Prostate gland (tissue), 2 donors: ENCODE data around the gene SELENOO. TPM values are rescaled to one million over a fixed set of nuclear protein-coding genes. Genes with fewer than 3 reads are reported as not detected.
A peak's percentile ranks its signal among the peaks of the same experiment; 100 is the strongest.
"Not testable (repeated sequence)": the region's sequence is repeated elsewhere in the genome, so short reads cannot be mapped to it uniquely, and the experiment has no call there.

Source experiments
- DNase-seq: peaks from one replicate; pipeline ENCODE4 v3.0.0-alpha.2; 2019; ENCODE audit warnings: low spot score
- H3K27ac ChIP-seq, 2 donors: fragments of 200-600 bp; sonication (generic); 2 replicates each; pipeline ENCODE4 v1.5.1; 2017 to 2019
- H3K27me3 ChIP-seq: fragments of 200-600 bp; sonication (generic); replicated peaks from 2 replicates; pipeline ENCODE4 v1.5.1; 2019; ENCODE audit not compliant: insufficient read depth
- H3K36me3 ChIP-seq, 2 donors: fragments of 200-600 bp; sonication (generic); 1 replicate in 1 of 2; 2 replicates in 1 of 2; pipeline versions ENCODE4 v1.5.1 to v1.8.1; 2017 to 2019
- H3K4me1 ChIP-seq: fragments of 200-600 bp; sonication (generic); replicated peaks from 2 replicates; pipeline ENCODE4 v1.5.1; 2019
- H3K4me3 ChIP-seq, 2 donors: fragments of 200-600 bp; sonication (generic); 2 replicates each; pipeline ENCODE4 v1.5.1; 2017 to 2019
- H3K9me3 ChIP-seq: fragments of 200-600 bp; sonication (generic); 2 replicates; pipeline ENCODE4 v1.5.1; 2017
- POLR2A ChIP-seq: fragments of 450-650 bp; IDR thresholded peaks from one replicate; pipeline ENCODE4 v1.6.1; 2016; ENCODE audit warnings: antibody characterized with exemption, mild to moderate bottlenecking
- POLR2AphosphoS5 ChIP-seq: sonication (generic); formaldehyde crosslinking; IDR thresholded peaks from one replicate; pipeline ENCODE4 v1.6.1; 2017; ENCODE audit warnings: antibody characterized with exemption
- WGBS: methylation state at CpG from one replicate; pipeline ENCODE4 v1.1.5; 2018; 5-methylcytosine and 5-hydroxymethylcytosine counted together
- intact Hi-C: fragments of 100-400 bp; cut with DNase I; formaldehyde crosslinking; loops from one replicate; pipeline ENCODE4 v1.14.2; 2022
- total RNA-seq, 2 donors: library from RNA; depleted of rRNA; stranded (reverse); fragments of >200 nt; gene quantifications; one replicate each; pipeline ENCODE4 v1.1.0, GENCODE V29; 2016
- TF ChIP-seq, protein P1 (sequence below), 4 experiments: fragments of 200-600 bp in 2 of 4; fragments of 450-650 bp in 2 of 4; sonication (generic) in 2 of 4; IDR thresholded peaks; 1 replicate in 3 of 4; 2 replicates in 1 of 4; pipeline ENCODE4 v1.5.1; 2016 to 2019; ENCODE audit warnings: antibody characterized with exemption in 4 of 4, mild to moderate bottlenecking in 2 of 4, moderate library complexity in 2 of 4

SELENOO gene
- total RNA-seq, 2 donors from 2014 or later, result 51.8 to 58.5 TPM

GRCh38 chr22:50202130-50202666 lies 1.4 kb downstream of the SELENOO start:
- no peaks in the 10 kb centered on the region for H3K9me3 ChIP-seq
- H3K4me1 ChIP-seq, result peaks cover 5% of the 10 kb centered on the region
- peak overlapping the region in 1 of 2 donors; percentile 80 for H3K27ac ChIP-seq
- TF ChIP-seq, protein P1, sequence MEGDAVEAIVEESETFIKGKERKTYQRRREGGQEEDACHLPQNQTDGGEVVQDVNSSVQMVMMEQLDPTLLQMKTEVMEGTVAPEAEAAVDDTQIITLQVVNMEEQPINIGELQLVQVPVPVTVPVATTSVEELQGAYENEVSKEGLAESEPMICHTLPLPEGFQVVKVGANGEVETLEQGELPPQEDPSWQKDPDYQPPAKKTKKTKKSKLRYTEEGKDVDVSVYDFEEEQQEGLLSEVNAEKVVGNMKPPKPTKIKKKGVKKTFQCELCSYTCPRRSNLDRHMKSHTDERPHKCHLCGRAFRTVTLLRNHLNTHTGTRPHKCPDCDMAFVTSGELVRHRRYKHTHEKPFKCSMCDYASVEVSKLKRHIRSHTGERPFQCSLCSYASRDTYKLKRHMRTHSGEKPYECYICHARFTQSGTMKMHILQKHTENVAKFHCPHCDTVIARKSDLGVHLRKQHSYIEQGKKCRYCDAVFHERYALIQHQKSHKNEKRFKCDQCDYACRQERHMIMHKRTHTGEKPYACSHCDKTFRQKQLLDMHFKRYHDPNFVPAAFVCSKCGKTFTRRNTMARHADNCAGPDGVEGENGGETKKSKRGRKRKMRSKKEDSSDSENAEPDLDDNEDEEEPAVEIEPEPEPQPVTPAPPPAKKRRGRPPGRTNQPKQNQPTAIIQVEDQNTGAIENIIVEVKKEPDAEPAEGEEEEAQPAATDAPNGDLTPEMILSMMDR (IDR thresholded peaks at IDR 0.05), result no peak
- no peak for TF ChIP-seq POLR2A
- no peak for TF ChIP-seq POLR2AphosphoS5
- H3K4me3 ChIP-seq, result peak overlapping the region; percentile 68 to 72
- intact Hi-C loops, result loop anchor here (10.0 kb wide), 1 partner anchor 267 kb away; no protein-coding TSS in a partner anchor
- H3K36me3 ChIP-seq, result no peaks in the 10 kb centered on the region
- 59% methylated on average over 13 of the region's 13 CpGs for WGBS
- no peaks in the 10 kb centered on the region for H3K27me3 ChIP-seq
- no peak for DNase-seq

DNA sequence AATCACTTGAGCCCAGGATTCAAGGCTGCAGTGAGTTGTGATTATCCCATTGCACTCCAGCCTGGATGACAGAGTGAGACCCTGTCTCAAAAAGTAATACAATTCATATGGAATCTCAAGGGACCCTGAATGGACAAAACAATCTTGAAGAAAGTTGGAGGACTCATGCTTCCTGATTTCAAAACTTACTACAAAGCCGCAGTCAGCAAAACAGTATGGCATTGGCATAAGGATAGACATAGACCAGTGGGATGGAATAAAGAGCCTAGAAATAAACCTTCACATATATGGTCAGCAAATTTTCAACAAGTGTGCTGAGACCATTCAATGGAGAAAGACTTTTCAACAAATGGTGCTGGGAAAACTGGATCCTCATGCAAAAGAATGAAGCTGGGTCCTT lies 2.5 kb downstream of the SELENOO start:
- Histone ChIP-seq H3K4me3 (no peak overlapping the region), H3K36me3 (no peaks in the 10 kb centered on the region), H3K27ac (no peak overlapping the region), H3K4me1 (peaks cover 5% of the 10 kb centered on the region), H3K27me3 (no peaks in the 10 kb centered on the region), H3K9me3 (no peaks in the 10 kb centered on the region)
- DNase-seq, result no peak
- intact Hi-C loops, result loop anchor here (10.0 kb wide), 1 partner anchor 268 kb away; no protein-coding TSS in a partner anchor
- TF ChIP-seq, protein P1 (IDR thresholded peaks at IDR 0.05), result no peak
- TF ChIP-seq POLR2A (no peak), POLR2AphosphoS5 (no peak)
- WGBS, result 100% methylated on average over 1 of the region's 1 CpG

DNA sequence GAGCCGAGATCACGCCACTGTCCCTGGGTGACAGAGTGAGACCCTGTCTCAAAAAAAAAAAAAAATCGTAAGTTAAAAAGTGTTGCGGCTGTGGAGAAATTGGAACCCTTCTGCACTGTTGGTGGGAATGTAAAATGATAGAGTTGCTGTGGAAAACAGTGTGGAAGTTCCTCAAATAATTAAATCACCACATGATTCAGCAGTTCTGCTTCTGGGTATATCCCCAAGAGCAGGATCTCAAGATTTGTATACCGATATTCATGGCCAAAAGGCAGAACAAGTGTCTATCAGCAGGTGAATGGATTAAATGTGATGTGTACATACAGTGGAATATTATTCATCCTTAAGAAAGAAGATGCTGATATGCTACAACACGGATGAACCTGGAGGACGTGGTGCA lies 3.8 kb downstream of the SELENOO start:
- H3K36me3 ChIP-seq, result no peaks in the 10 kb centered on the region
- no peak overlapping the region for H3K27ac ChIP-seq
- TF ChIP-seq, protein P1 (IDR thresholded peaks at IDR 0.05), result no peak
- no peak for TF ChIP-seq POLR2AphosphoS5
- no peak for TF ChIP-seq POLR2A
- H3K4me3 ChIP-seq, result no peak overlapping the region
- intact Hi-C loops, result loop anchor here (10.0 kb wide), 1 partner anchor 270 kb away; no protein-coding TSS in a partner anchor
- no peaks in the 10 kb centered on the region for H3K27me3 ChIP-seq
- no peak for DNase-seq
- no peaks in the 10 kb centered on the region for H3K9me3 ChIP-seq
- peaks cover 5% of the 10 kb centered on the region for H3K4me1 ChIP-seq
- 94% methylated on average over 7 of the region's 7 CpGs for WGBS

DNA sequence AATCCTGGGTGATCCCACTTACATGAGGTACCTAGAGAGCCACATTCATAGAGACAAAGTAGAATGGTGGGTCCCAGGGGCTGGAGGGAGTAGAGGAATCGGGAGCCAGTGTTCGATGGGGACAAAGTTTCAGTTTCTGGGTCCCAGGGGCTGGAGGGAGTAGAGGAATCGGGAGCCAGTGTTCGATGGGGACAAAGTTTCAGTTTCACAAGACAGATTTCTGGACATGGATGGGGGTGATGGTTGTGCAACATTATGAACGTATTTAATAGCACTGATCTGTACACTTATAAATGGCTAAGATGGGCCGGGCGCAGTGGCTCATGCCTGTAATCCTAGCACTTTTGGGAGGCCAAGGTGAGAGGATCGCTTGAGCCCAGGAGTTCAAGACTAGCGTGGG lies 4.2 kb downstream of the SELENOO start:
- H3K4me1 ChIP-seq, H3K27me3 ChIP-seq, H3K9me3 ChIP-seq, H3K27ac ChIP-seq, H3K4me3 ChIP-seq, DNase-seq, H3K36me3 ChIP-seq: not testable (repeated sequence)
- intact Hi-C loops, result loop anchor here (10.0 kb wide), 1 partner anchor 270 kb away; no protein-coding TSS in a partner anchor
- WGBS, result 80% methylated on average over 9 of the region's 9 CpGs

GRCh38 chr22:50205781-50206569 lies 5.2 kb downstream of the SELENOO start:
- Histone ChIP-seq H3K27ac (peak overlapping the region in 1 of 2 donors; percentile 14), H3K27me3 (no peaks in the 10 kb centered on the region), H3K36me3 (peaks cover 0 to 10% of the 10 kb centered on the region in 2 donors), H3K9me3 (no peaks in the 10 kb centered on the region), H3K4me1 (no peaks in the 10 kb centered on the region), H3K4me3 (no peak overlapping the region)
- intact Hi-C loops, result loop anchor here (10.0 kb wide), 1 partner anchor 271 kb away; no protein-coding TSS in a partner anchor
- 89% methylated on average over 42 of the region's 45 CpGs for WGBS
- no peak for DNase-seq
- TF ChIP-seq POLR2A (no peak), POLR2AphosphoS5 (no peak)
- TF ChIP-seq, protein P1 (IDR thresholded peaks at IDR 0.05), result no peak
